GM20000 (cell line): ENCODE measurements around the gene RBP5.

Source experiments
- DNase-seq: peaks from one replicate; pipeline ENCODE4 v3.0.0; 2012; ENCODE audit warnings: low spot score
- TF ChIP-seq, protein P1 (sequence below): IDR thresholded peaks from 2 replicates; pipeline ENCODE4 v1.5.1; 2012; ENCODE audit warnings: mild to moderate bottlenecking, control low read depth; ENCODE audit errors: extremely low read depth, missing control alignments

The RBP5 gene

GRCh38 chr12:7130701-7131501 lies 2.2 kb upstream of the RBP5 start:
- TF ChIP-seq, protein P1, sequence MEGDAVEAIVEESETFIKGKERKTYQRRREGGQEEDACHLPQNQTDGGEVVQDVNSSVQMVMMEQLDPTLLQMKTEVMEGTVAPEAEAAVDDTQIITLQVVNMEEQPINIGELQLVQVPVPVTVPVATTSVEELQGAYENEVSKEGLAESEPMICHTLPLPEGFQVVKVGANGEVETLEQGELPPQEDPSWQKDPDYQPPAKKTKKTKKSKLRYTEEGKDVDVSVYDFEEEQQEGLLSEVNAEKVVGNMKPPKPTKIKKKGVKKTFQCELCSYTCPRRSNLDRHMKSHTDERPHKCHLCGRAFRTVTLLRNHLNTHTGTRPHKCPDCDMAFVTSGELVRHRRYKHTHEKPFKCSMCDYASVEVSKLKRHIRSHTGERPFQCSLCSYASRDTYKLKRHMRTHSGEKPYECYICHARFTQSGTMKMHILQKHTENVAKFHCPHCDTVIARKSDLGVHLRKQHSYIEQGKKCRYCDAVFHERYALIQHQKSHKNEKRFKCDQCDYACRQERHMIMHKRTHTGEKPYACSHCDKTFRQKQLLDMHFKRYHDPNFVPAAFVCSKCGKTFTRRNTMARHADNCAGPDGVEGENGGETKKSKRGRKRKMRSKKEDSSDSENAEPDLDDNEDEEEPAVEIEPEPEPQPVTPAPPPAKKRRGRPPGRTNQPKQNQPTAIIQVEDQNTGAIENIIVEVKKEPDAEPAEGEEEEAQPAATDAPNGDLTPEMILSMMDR = no peak

DNA sequence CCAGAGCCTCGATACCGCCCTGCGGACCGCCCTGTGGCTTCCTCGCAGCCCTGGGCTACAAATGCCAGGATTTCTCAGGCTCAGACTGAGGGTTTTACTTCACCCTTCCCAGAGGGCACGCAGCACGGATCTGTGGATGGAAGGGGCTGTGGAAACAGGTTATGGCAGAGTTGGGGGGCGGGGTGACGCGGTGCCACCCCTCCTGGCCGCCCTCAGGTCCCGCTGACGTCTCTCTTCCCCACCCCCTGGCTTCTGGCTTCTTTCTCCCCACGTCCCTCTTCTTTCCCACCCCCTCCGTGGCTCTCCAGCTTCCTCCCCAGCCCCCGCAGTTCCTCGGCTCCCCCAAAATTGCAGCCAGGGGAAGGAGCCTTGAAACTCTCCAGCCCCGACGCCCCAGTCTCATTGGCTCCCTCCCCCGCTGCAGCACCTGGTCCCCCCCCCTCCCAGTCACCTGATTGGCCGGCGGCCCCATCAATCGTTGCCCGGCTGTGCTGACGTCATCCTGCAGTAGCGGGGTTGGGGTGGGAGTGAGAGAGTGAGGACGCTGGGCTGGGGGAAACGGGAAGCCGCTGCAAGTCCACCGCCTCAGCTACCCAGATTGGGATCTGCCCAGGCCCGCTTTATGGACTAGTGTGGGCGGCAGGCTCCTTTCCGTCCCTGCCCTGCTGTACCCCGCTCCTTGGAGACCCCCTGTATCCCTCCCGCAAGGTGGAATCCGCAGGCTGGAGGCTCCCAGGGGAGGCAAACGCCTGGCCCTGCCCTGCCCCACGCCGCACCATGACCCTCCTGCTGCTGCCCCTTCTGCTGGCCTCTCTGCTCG lies 1.4 kb upstream of the RBP5 start, which contains the start of gene CLSTN3:
Gene CLSTN3 (plus strand): TSS at position 500 of the 820 bp plus-strand sequence. CDS start 278 bp downstream, at position 778.
- peak; percentile 97 for DNase-seq
- TF ChIP-seq, protein P1 = no peak

More at GRCh38 chr12:7130701-7131501, 2.2 kb upstream of the RBP5 start:
- DNase-seq = peak; percentile 58

DNA sequence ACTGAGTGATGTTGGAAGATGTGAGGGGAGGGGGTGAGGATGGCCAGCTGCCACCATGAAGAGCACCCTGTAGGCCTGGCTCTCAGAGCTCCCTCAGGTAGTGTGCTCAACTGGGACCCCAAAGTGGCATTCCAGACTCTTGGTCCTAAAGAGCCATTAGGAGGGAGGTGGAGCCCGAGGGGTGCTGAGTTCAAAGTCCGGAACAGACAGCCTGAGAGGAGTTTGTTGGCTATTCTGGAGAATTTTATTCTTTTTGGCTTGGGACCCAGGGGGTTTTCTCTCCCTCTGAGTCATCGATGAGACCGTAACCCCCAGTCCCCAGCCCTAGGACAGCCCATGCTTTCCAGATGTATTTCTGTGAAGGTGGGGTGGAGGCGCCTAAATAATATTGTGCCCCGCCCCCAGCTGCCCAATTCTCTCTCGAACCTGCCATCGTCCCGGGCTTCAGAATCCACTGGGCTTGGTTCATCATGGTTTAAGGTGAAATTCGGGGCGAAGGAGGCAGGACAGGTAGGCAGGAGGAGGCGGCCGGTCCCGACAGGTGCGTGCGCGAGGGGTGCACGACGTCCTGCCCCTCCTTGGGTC lies 690 bp upstream of the RBP5 start:
- no peak for DNase-seq
- TF ChIP-seq, protein P1 = no peak

DNA sequence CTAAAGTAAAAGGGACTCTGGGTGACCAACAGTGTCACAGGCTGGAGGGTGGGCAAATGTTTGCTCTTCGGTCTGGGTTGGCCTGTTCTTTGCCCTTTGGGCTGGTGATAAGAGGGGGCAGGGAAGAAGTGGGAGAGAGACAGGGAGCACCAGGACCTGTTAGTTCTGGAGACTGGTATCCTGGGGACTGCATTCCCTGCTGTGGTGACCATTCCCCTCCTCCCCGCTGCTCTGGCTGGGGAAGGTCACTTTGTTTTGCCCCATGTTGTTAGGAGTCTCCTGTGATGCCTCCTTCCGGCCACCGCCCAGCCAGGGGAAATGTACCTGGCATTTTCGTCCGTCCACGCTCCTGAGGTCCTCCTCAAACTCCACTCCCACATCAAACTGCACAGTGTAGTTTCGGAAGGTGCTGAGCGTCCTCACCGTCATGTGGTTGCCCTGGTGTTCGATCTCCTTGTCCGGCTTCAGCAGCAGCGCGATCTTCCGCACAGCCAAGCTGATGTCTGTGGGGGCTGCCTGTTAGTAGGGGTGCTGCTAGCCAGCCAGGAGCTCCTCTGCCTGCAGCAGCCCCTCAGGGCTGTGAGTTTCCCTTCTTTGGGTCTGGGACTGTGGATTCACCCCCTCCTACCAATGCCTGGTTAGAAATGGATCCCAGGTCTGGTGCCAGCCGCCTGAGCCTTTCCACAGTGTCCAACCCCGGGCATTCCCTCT lies 618 bp downstream of the RBP5 start:
- TF ChIP-seq, protein P1 = no peak
- no peak for DNase-seq

GRCh38 chr12:7125632-7126227 lies 3.0 kb downstream of the RBP5 start:
- no peak for DNase-seq
- TF ChIP-seq, protein P1 = no peak

DNA sequence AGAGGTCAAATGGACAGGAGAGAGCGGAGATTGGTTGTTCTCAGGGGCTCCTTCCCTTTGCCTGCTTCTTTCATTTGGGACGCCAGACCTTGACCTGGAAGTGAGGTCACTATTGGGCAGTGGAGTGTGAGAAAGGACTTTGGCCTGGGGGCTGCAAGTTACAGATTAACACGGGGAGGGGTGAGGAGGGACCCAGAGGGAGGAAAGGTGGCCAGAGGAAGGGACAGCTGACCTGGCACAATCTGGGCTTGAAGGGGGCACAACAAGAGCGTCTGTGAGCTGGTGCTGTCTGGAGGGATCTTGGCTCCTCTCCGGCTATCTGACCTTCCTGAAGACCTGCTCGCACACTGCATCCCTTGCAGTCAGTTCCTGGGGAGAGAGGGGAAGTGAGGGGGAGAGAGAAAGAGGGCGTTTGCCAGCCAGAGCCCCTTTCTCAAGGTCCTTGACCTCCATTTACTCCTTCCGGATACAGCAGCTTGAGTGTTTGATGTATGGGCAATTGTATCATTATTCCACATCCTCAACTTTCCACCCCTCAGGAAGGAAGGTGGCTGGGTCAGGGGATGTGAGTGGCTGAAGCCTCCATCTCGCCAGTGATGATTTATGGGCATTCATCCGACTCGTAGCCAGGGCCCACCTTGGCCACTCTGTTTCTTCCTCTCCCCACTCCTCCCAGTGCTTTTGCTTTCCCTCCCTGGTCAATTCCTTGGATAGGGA lies 4.7 kb downstream of the RBP5 start:
- TF ChIP-seq, protein P1 = no peak
- DNase-seq = no peak
